ENCODE measurements around the gene AGPAT4.

- TF ChIP-seq MYC (IDR thresholded peaks at IDR 0.05; ENCODE audit: low read depth, low read length): no peak
- no peak for TF ChIP-seq MAX (IDR thresholded peaks at IDR 0.05; ENCODE audit: insufficient read depth, insufficient read length)
- no peak for TF ChIP-seq CTCF (IDR thresholded peaks at IDR 0.05; ENCODE audit: extremely low read depth in 1 of 2, insufficient read depth in 1 of 2, low read depth in 1 of 2, low read length in 2 of 2)
- no peak for TF ChIP-seq POLR2AphosphoS5 (IDR thresholded peaks at IDR 0.05; ENCODE audit: insufficient read depth, low read depth, low read length)
These were observed 145.6 kb downstream of the AGPAT4 start for GRCh38 chr6:161128230-161128629.
